ENCODE results near the gene PEMT. TPM values are rescaled to one million over a fixed set of nuclear protein-coding genes. Genes with fewer than 3 reads are reported as not detected.

PEMT gene
- total and polyA plus RNA-seq, 9 of the 15 experiments (the other 6 are each of a cell fraction or from before 2014, with no cell fraction given) = 1.4 to 36.4 (median 13.6) TPM

GRCh38 chr17:17503566-17504130 is 87.9 kb downstream of the PEMT start:
- Histone ChIP-seq H3K9ac (ENCODE audit: insufficient read depth in 1 of 2, low read depth in 2 of 2, low read length in 2 of 2) (no peak overlapping the region), H3K9me1 (ENCODE audit: control insufficient read depth, insufficient read depth, low read length) (no peaks in the 10 kb centered on the region), H3K4me2 (ENCODE audit: insufficient read depth, low read length) (no peak overlapping the region), H4K20me1 (replicated peaks; ENCODE audit: control insufficient read depth, insufficient read depth, low read length) (no peaks in the 10 kb centered on the region), H3K79me2 (ENCODE audit: control insufficient read depth, insufficient read depth, low read length) (no peaks in the 10 kb centered on the region), H2AFZ (ENCODE audit: low read depth, low read length) (no peak overlapping the region), H3K4me3 (no peak overlapping the region), H3K27ac (ENCODE audit: extremely low read depth, low read depth, low read length) (no peak overlapping the region), H3K27me3 (ENCODE audit: control insufficient read depth in 2 of 2, insufficient read depth in 2 of 2, low read length in 2 of 2) (peaks cover 3 to 33% of the 10 kb centered on the region in 2 experiments; a peak in 2 of 5 replicates), H3K9me3 (replicated peaks; ENCODE audit: control insufficient read depth, insufficient read depth, low read depth, low read length) (no peaks in the 10 kb centered on the region), H3K36me3 (ENCODE audit: control insufficient read depth, insufficient read depth, low read length) (no peaks in the 10 kb centered on the region), H3K4me1 (replicated peaks in 1 of 2; ENCODE audit: control insufficient read depth in 2 of 2, insufficient read depth in 2 of 2, low read length in 2 of 2) (peaks cover 0 to 25% of the 10 kb centered on the region in 2 experiments; a peak in 4 of 5 replicates)
- BruUV-seq (replicated peaks) = no TSS peak
- FAIRE-seq = no peak
- in situ Hi-C loops (cut with MboI) = loop anchor here (5.0 to 10.0 kb wide), 3 partner anchors 59 to 146 kb away; no protein-coding TSS in a partner anchor
- CTCF ChIA-PET (ENCODE audit: low intra/inter-chr PET ratio) = no interaction called here
- WGBS (ENCODE audit: insufficient coverage, low coverage, missing lambda C conversion rate) = 19% methylated on average over 3 of the region's 7 CpGs
- TF ChIP-seq ZKSCAN3 (CRISPR knock-in tag; IDR thresholded peaks at IDR 0.05) (no peak), SUPT5H (IDR thresholded peaks at IDR 0.05) (no peak), ZC3H4 (CRISPR knock-in tag; IDR thresholded peaks at IDR 0.05; ENCODE audit: borderline replicate concordance) (no peak), CSDE1 (IDR thresholded peaks at IDR 0.05) (no peak), CREB1 (IDR thresholded peaks at IDR 0.05) (no peak), CREB1 (CRISPR knock-in tag; IDR thresholded peaks at IDR 0.05) (no peak), ZNF589 (CRISPR knock-in tag; IDR thresholded peaks at IDR 0.05; ENCODE audit: low read depth) (no peak), HCFC1 (IDR thresholded peaks at IDR 0.05; ENCODE audit: low read depth, low read length) (no peak), TAF15 (IDR thresholded peaks at IDR 0.05; ENCODE audit: low read depth, low read length) (no peak), MYC (IDR thresholded peaks at IDR 0.05; ENCODE audit: low read depth, low read length) (no peak), MYC (CRISPR knock-in tag; IDR thresholded peaks at IDR 0.05; ENCODE audit: borderline replicate concordance, low read depth) (no peak)
- POLR2A ChIA-PET = no interaction called here
- intact Hi-C loops (cut with micrococcal nuclease) = no loop called here
- no peak for DNase-seq (ENCODE audit: extremely low read depth in 1 of 4, low spot score in 3 of 4)
- ATAC-seq = no peak

Data from K562 (cell line).